KOPT-K1 (cell line): ENCODE data around the gene TP53TG3F.
"Not testable (repeated sequence)": the region's sequence is repeated elsewhere in the genome, so short reads cannot be mapped to it uniquely, and the experiment has no call there.

ENCODE experiments used
- H3K27ac ChIP-seq: fragments of 200-600 bp; sonication (generic); 2 replicates; pipeline ENCODE4 v1.5.1; 2016; ENCODE audit warnings: antibody characterized with exemption, mild to moderate bottlenecking, low read depth, low read length; ENCODE audit not compliant: poor library complexity, severe bottlenecking
- H3K36me3 ChIP-seq: fragments of 200-600 bp; sonication (generic); 2 replicates; pipeline ENCODE4 v1.5.1; 2017; ENCODE audit warnings: antibody characterized with exemption, mild to moderate bottlenecking, low read length, moderate library complexity; ENCODE audit not compliant: insufficient read depth
- H3K9me3 ChIP-seq: fragments of 200-600 bp; sonication (generic); 2 replicates; pipeline ENCODE4 v1.5.1; 2017; ENCODE audit warnings: antibody characterized with exemption, low read length, mild to moderate bottlenecking; ENCODE audit not compliant: insufficient read depth, poor library complexity, severe bottlenecking

TP53TG3F gene, protein sequence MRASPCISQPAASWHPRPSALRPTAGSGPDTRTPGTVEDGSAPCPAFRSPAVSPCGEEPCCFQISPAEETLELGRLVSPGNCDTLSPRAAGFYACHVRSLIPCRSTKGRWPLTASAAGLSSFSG

DNA sequence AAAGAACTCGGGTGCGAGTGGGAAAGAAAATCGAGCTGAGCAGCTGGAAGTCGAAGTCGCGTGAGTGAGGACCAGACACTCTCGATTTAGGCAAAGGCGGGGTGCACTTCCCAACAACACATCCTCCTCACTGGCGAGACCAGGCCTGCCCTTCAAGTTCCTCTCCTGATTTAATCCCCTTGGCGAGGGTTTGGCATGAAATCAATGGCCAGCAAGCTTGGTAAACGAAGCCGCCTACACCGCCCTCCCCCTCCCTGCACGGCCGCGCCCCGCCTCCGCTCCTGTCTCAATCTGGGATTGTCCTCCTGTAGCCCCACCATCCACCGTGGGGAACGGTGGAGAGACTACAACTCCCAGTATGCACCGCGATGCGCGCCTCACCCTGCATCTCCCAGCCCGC is at the start of gene TP53TG3F:
TSS of gene TP53TG3F (plus strand) at position 301 of the 400 bp plus-strand sequence. CDS start at position 369, 68 bp downstream.
- H3K36me3 ChIP-seq, H3K27ac ChIP-seq, H3K9me3 ChIP-seq: not testable (repeated sequence)

DNA sequence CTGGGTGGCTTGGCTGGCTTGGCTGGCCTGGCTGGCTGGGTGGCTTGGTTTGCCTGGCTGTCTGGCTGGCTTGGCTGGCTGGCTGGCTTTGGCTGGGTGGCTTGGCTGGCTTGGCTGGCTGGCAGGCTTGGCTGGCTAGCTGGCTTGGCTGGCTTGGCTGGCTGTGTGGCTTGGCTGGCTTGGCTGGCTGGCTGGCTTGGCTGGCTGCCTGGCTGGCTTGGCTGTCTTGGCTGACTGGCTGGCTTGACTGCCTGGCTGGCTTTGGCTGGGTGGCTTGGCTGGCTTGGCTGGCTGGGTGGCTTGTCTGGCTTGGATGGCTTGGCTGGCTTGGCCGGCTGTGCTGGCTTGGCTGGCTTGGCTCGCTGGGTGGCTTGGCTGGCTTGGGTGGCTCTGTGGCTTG is 32.2 kb downstream of the TP53TG3F start:
- not testable (repeated sequence) for H3K27ac ChIP-seq, H3K9me3 ChIP-seq, H3K36me3 ChIP-seq

DNA sequence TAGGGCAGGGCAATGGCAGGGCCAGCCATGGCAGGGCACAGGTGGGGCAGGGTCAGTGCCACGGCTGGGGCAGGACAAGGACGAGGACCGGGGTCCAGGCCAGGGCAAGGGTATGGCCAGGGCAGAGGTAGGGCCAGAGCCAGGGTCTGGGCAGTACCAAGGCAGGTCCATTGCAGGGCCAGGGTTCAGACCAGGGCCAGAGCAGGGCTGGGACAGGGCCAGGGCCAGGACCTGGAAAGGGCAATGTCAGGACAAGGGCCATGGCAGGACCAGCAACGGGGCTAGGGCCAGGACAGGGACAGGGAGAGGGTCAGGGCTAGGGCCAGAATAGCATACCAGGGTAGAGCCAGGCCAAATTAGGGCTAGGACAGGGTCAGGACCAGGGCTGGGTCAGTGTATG is 47.8 kb downstream of the TP53TG3F start:
- not testable (repeated sequence) for H3K36me3 ChIP-seq, H3K27ac ChIP-seq, H3K9me3 ChIP-seq

DNA sequence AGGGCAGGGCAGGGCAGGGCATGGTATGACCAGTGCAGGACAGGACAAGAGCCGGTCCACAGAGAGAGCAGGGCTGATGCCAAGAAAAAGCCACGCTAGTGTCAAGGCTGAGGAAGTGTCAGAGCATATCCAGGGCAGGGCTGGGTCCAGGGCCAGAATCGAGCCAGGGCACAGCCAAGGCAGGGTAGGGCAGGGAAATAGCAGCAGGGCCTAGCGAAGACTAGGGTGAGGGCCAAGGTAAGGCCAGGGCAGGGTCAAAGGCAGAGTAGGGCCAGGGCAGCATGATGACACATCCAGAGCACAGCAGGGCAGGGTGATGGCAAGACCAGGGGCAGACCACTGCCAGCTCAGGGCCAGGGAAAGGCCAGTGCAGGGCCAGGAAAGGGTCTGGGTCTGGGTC is 49.7 kb downstream of the TP53TG3F start:
- not testable (repeated sequence) for H3K36me3 ChIP-seq, H3K27ac ChIP-seq, H3K9me3 ChIP-seq

DNA sequence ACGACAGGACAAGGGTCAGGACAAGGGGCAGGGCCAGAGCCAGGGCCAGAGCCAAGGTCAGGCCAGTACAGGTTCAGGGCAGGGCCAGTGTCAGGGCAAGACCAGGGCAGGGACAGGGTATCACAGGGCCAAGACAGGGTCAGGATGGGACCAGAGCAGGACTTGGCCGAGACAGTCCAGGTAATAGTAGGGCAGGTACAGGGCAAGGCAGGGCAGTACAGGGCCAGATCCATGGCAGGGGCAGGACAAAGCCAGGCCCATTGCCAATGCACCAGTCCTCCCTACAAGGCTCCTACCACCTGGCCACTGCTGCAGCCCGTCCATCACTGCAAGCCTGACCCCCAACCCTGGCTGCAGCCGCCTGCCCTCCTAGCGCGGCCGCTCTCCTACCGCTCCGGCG is 50.5 kb downstream of the TP53TG3F start:
- H3K36me3 ChIP-seq, H3K27ac ChIP-seq, H3K9me3 ChIP-seq: not testable (repeated sequence)
